GM19328 (cell line): Measurements from ENCODE around the gene METTL13.

Source experiments
- ATAC-seq: cut with Tn5 transposase; IDR thresholded peaks from one replicate; pipeline ENCODE4 v1.9.1; 2021; ENCODE audit warnings: mild to moderate bottlenecking, moderate library complexity; ENCODE audit not compliant: unreplicated experiment

METTL13 gene

DNA sequence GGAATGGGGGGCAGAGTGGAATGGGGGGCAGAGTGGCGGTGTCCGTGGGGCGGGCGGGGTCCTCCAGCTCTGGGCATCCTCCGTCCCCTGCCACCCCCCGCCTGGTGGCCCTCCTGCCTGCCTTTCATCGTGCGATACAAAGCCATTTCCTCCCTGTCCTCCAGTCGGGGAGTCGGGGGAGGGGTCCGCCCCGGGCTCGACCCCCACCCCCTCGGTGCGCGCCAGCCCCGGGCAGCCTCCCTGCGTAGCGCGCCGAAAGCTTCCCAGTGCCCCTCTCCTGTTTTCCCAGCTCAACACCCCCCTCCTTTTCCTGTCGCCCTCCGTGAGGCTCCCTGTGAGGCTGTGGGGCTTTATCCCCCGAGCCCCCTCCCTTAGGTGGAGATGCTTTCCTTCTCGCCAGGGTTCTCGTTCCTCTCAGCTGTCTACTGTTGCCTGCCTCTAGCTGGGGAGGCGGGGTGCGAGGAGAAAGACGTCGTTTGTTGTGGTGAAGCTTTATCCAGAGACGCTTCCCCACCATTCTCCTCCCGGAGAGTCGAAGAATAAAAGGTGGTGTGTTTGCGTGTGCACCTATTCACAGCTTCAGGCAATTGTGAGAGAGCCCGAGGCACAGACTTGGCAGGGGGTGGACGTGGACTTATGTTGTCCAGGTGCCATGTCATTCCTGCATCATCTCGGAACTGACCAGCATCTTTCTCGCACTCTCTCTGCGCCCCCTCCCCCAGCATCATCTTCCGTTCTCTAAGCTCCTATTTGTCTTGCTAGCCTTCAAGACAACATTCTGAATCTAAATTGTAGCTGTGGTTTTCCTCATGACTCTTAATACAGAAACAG, 60.7 kb downstream of the METTL13 start:
- ATAC-seq = no peak

DNA sequence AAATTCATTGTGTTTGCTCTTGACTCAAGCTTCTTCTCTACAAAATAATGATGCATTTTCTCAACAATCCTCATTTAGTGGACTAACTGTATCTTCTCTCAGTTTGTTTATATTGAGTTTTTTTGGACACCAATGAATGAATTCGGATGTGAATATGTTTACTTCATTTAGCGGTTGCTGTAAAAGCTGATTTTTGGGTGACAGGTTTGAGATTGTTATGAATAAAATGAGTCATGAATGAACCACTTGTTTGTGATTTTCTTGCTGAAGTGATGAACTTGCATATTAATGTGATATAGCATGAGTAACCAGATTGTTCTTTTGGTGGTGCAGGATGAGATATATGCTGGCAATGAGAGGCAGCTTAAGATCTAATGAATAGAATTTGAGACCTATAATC, 62.9 kb downstream of the METTL13 start:
- ATAC-seq = no peak

DNA sequence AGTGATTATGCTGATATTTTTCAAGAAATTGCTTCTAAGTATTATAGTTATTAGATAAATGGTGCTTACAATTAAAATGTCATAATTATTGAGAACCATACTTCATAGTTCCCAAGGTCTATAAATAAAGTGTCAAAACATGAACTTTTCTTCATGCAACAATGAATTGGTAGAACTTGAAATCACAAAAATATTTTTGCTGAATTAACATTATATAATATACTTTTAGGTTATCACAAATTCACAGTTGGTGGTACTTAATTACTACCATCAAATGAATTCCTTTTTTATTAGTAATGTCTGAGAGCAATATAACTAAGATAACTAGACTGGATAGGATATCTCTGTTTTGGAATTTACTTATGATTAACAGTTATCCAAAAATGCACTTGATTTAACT, 64.5 kb downstream of the METTL13 start:
- no peak for ATAC-seq
